Lung microvascular endothelial cell (primary cell): ENCODE data around the gene NOP58. TPM values are rescaled to one million over a fixed set of nuclear protein-coding genes. Genes with fewer than 3 reads are reported as not detected.
"Not testable (repeated sequence)": the region's sequence is repeated elsewhere in the genome, so short reads cannot be mapped to it uniquely, and the experiment has no call there.

Experiments
- DNase-seq, 2 donors: peaks; one replicate each; pipeline versions ENCODE4 v3.0.0 to v3.0.0-alpha.2; 2010; ENCODE audit warnings: low read depth in 2 of 2
- total RNA-seq: library from RNA; depleted of rRNA; stranded (reverse); fragments of >200 nt; gene quantifications from 2 replicates; pipeline ENCODE4 v1.2.1, GENCODE V29; 2014

NOP58 gene
- 26.4 and 28.3 TPM in 2 replicates for total RNA-seq

DNA sequence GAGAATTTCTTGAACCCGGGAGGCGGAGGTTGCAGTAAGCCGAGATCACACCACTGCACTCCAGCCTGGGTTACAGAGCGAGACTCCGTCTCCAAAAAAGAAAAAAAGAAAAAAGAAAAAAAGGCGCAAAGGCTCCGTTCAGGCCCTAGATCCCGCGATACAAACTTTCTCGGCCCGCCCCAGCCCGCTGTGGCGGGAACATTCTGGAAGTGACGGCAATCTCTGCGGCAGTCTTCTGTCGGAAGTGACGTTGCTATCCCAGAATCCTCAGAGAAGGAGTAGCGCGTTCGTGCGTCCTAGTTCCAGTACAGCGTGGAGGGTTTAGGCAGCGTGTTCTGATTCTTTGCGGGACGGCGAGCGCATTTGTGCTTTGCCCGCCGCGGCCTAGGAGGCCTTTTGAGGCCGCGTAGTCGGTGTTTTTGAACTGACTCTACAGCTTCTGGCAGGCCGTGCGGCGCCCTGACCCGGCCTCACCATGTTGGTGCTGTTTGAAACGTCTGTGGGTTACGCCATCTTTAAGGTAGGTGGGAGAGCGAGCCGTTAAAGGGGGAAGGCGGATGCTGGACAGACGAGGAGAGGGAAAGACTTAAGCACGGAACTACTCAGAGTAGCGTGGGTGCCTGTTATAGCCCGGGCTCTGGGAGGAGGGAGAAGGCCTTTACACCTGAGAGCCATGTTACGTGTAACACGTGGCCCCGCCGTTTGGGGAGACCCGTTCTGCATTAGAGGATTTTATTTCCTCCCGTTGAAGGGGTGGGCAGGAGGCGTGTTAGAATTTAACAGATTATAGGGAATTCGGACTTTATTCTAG lies at the start of gene NOP58:
Gene NOP58, plus strand, starts transcription at position 297 of the 811 bp plus-strand sequence. Its CDS starts 179 bp downstream, at position 476.
- peak; percentile 96 for DNase-seq

- no peak for DNase-seq
Measured at GRCh38 chr2:202221873-202222272, 43.7 kb upstream of the NOP58 start.

- peak; percentile 31 to 72 for DNase-seq
Measured at GRCh38 chr2:202237787-202238233, 27.8 kb upstream of the NOP58 start.

- peak; percentile 85 to 93 for DNase-seq
Measured at GRCh38 chr2:202238234-202239197, 27.0 kb upstream of the NOP58 start, which contains the start of gene SUMO1. Gene SUMO1, minus strand, starts transcription at chr2:202238597. Its CDS starts 146 bp downstream, at chr2:202238451.

GRCh38 chr2:202247710-202248109 lies 17.9 kb upstream of the NOP58 start:
- DNase-seq = not testable (repeated sequence)

DNA sequence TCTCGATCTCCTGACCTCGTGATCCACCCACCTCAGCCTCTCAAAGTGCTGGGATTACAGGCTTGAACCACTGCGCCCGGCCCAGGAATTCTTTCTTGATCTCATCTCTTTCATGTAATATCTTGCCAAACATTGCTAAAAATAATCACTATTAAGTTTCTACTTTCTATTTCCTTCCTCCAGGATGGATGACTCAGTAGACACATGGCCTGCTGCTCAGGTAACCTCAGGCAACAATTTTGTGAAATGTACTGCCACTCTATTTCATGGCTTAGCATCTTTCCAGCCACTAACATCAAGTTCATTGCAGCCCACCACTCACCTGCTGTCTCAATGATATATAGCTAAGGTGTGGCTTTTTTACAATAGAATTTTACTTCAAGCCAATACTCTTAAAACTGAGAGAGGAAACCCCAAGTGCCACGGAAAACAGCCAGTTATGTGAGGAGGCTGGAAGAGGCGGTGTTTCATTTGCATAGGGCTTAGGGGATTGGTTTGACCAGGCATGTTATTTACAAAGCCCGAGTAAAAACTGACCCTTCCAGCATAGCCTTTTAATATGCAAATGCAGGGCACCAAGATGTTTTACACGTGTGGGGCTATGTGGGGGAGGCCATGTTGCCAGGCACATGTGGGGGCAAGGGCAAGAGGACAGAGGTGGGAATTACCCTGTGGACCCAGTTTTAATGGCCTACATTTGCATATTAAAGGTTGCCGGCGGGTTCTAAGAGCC lies 15.9 kb upstream of the NOP58 start:
- DNase-seq = peak; percentile 59 to 77

- peak in 1 of 2 donors; percentile 69 for DNase-seq
Measured at GRCh38 chr2:202251494-202251893, 14.1 kb upstream of the NOP58 start.

GRCh38 chr2:202261531-202261930 lies 4.0 kb upstream of the NOP58 start:
- DNase-seq = no peak

- DNase-seq = peak in 1 of 2 donors; percentile 18
Measured at GRCh38 chr2:202267495-202267894, 1.9 kb downstream of the NOP58 start.

DNA sequence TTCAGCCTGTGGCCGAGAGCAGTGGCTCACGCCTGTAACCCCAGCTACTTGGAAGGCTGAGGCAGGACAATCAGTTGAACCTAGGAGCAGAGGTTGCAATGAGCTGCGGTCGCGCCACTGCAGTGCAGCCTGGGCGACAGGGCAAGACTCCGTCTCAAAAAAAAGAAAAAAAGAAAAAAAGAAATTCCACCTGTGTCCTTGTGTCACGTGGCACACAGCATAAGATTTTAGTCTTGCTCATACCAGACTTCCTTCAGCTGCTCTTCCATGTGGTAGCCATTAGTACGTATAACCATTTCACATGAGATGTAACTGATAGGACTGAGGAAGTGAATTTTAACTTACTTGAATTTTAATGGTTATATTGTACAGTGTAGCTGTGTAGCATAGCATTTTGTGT lies 4.0 kb downstream of the NOP58 start:
- no peak for DNase-seq

DNA sequence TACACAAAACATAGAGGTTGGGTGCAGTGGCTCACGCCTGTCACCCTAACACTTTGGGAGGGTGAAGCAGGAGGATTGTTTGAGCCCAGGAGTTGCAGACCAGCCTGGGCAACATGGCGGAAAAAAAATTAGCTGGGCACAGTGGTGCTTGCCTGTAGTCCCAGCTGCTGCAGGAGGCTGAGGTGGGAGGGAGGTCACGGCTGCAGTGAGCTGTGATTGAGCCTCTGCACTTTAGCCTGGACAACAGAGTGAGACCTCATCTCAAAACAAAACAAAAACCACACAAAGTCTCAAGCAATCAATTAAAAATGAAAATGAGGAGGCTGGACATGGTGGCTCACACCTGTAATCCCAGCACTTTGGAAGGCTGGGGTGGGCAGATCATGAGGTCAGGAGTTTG lies 4.9 kb downstream of the NOP58 start:
- no peak for DNase-seq

DNA sequence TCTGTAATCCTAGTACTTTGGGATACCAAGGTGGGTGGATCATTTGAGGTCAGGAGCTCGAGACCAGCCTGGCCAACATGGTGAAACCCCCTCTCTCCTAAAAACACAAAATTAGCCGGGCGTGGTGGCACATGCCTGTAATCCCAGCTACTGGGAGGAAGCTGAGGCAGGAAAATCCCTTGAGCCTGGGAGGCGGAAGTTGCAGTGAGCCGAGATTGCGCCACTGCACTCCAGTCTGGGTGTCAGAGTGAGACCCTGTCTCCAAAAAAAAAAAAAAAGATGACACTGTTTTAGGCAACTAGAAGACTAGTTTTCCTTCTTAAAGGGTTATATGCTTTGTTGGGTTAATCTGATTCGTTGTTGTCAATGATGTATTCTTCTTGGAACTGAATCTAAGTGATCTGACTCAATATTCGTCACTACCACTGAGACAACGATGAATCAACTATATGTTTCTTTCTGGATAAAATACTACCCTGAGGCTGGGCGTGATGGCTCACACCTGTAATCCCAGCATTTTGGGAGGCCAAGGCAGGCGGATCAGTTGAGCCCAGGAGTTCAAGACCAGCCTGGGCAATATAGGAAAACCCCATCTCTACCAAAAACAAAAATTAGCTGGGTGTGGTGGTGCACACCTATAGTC lies 10.6 kb downstream of the NOP58 start:
- peak in 1 of 2 donors; percentile 57 for DNase-seq

DNA sequence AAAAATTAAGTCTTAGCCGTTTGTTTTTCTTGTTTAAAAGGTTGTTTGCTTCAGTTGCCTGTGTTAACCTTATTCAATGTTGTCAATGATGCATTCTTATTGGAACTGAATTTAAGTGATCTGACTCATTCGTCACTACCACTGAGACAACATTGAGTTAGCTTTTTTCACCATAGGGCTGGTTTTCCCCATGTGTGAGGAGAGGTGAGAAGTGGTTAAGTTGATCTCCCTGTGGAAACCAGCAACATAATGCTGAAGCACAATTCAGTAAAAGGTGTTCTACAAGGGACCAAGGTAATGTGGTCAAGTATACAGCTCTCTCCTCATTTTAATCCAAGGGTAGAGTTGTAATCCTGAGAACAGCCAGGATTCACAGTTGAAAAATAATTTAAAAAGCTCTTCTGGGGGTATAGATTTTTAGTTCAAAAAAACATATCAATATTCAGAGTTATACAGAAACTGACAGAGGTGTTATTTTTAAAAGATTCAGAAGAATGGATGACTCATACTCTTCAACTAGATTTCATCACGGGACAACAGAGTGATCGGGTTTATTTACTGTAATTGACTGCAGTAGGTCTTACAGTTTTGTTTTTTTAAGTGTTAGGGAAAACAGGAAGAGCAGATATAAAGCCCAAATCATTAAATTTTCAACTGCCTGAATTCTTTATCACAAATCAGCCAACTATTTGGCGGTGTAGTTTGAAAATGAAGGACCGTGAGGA lies 12.6 kb downstream of the NOP58 start:
- DNase-seq = peak; percentile 77 to 82

DNA sequence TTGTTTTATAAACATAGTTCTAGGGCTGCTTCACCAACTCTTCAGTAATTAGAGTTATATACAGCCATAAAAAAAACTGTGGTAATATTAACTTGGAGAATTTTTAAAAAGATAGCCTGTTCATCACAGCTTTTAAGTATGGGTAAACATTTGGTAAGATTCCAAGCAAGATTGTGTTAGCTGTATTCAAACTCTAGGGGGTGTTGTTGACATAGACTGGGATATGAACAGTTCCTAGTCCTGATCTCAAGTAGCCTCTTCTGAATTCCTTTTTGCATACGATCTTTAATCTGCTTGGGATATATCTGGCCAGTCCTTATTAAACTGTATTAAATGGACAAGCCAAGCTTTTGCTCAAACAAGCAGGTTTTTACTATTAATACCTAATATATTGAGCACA lies 13.4 kb downstream of the NOP58 start:
- peak; percentile 72 to 85 for DNase-seq

- no peak for DNase-seq
Measured at GRCh38 chr2:202286595-202286994, 21.0 kb downstream of the NOP58 start.

- no peak for DNase-seq
Measured at GRCh38 chr2:202289394-202290204, 24.0 kb downstream of the NOP58 start.

DNA sequence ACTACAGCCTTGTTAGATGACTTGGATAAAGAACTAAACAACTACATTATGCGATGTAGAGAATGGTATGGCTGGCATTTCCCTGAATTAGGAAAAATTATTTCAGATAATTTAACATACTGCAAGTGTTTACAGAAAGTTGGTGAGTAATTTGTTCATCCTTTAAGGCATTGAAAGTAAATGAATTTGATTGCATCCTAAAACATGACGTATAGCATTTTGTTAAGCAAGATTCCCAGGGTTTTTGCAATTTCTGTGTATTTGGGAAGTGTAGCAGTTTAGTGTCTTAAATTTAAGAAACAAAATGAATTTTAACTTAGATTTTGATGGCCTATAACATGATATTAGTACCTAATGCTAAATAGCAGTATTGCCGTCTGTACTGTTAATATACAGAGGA lies 24.8 kb downstream of the NOP58 start:
- no peak for DNase-seq

- DNase-seq = peak in 1 of 2 donors; percentile 12
Measured at GRCh38 chr2:202290970-202291369, 25.4 kb downstream of the NOP58 start.

DNA sequence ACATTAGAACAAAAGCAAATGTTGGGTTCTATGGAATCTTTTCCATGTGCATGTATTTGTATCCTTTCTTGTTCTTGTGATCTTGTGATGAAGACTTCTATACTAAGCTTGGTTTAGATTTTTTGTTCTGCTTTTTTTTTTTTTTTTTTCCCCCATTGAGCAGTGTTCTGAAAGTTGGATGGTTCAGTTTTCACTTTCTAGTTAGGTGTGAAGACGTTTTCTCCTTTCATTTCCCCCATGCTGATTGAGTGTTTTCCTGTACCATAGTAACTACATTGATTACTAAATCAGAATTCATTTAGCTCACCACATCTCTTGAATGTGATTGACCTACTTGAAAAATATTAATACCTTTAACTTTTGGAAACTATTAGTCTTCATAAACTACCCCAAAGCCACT lies 34.1 kb downstream of the NOP58 start:
- DNase-seq = no peak
